A549 (cell line): ENCODE measurements around the gene SEMA5B. TPM values are rescaled to one million over a fixed set of nuclear protein-coding genes. Genes with fewer than 3 reads are reported as not detected.

Source experiments
- ATAC-seq, 2 experiments: fragments of 200-7000 bp in 1 of 2; fragments of >200 bp in 1 of 2; cut with Nextera tagmentation in 1 of 2; cut with Tn5 transposase in 1 of 2; 3 replicates each; pipeline versions ENCODE4 v1.8.0 to v1.9.1; 2018 to 2020; ENCODE audit warnings: mild to moderate bottlenecking in 1 of 2, moderate library complexity in 1 of 2
- CTCF ChIA-PET: fragments of 300-600 bp; sonication (Branson Sonifier 250); formaldehyde crosslinking; extraction: SDS; loops from one replicate; lab custom pipeline; 2021; ENCODE audit warnings: antibody characterized with exemption, inconsistent platforms; lab: Yijun Ruan, JAX
- POLR2A ChIA-PET: fragments of 350-600 bp; formaldehyde crosslinking; extraction: SDS; loops from one replicate; lab custom pipeline; 2021; ENCODE audit warnings: antibody characterized with exemption, inconsistent platforms; lab: Yijun Ruan, JAX
- DNase-seq, 2 experiments: peaks; one replicate each; pipeline versions ENCODE4 v3.0.0 to v3.0.0-alpha.2; 2011 to 2016; ENCODE audit warnings: low read depth in 1 of 2, low spot score in 1 of 2
- FAIRE-seq: peaks from 2 replicates; lab custom pipeline; 2011; peaks lifted over from hg19 to GRCh38; lab: Jason Lieb, UNC
- H3K27ac ChIP-seq, 2 experiments: fragments of >200 bp; sonication (Bioruptor Twin); formaldehyde crosslinking; 3 replicates each; pipeline ENCODE4 v1.5.1; 2016 to 2017
- H3K4me1 ChIP-seq: fragments of >200 bp; sonication (Bioruptor Twin); formaldehyde crosslinking; 3 replicates; pipeline ENCODE4 v1.6.1; 2016
- H3K4me2 ChIP-seq: fragments of >200 bp; sonication (Bioruptor Twin); formaldehyde crosslinking; 3 replicates; pipeline ENCODE4 v1.6.1; 2016
- H3K4me3 ChIP-seq: fragments of >200 bp; sonication (Bioruptor Twin); formaldehyde crosslinking; 3 replicates; pipeline ENCODE4 v1.5.1; 2016
- H3K9me3 ChIP-seq: fragments of >200 bp; sonication (Bioruptor Twin); formaldehyde crosslinking; 3 replicates; pipeline ENCODE4 v1.6.1; 2016
- BCL3 ChIP-seq: fragments of >200 bp; sonication (Bioruptor Twin); formaldehyde crosslinking; IDR thresholded peaks from 3 replicates; pipeline ENCODE4 v1.6.1; 2016
- CHD2 ChIP-seq: fragments of 150-350 bp; IDR thresholded peaks from 2 replicates; pipeline ENCODE4 v1.6.1; 2014; ENCODE audit warnings: low read length; ENCODE audit not compliant: partially characterized antibody
- E2F6 ChIP-seq: IDR thresholded peaks from 2 replicates; pipeline ENCODE4 v1.6.1; 2012; ENCODE audit warnings: low read depth, borderline replicate concordance
- HOXA7 ChIP-seq: fragments of 250-450 bp; sonication (Bioruptor Pico); IDR thresholded peaks from 2 replicates; pipeline ENCODE4 v1.5.0; 2020; ENCODE audit warnings: mild to moderate bottlenecking, moderate library complexity
- MAFK ChIP-seq: fragments of 450-650 bp; IDR thresholded peaks from 2 replicates; pipeline ENCODE4 v1.6.1; 2014; ENCODE audit not compliant: partially characterized antibody
- NPAS2 ChIP-seq: fragments of 250-450 bp; sonication (Bioruptor Pico); IDR thresholded peaks from 2 replicates; pipeline ENCODE4 v1.8.0; 2022; ENCODE audit warnings: mild to moderate bottlenecking, moderate library complexity, borderline replicate concordance
- NR3C1 ChIP-seq: fragments of >200 bp; sonication (Bioruptor Twin); formaldehyde crosslinking; IDR thresholded peaks from 3 replicates; pipeline ENCODE4 v1.6.1; 2017
- POLR2AphosphoS2 ChIP-seq: conservative IDR thresholded peaks from 2 replicates; pipeline ENCODE4 v1.6.1; 2012; ENCODE audit warnings: low read length, improper control_type of control experiment, inconsistent platforms
- RCOR1 ChIP-seq: fragments of 150-350 bp; IDR thresholded peaks from 2 replicates; pipeline ENCODE4 v1.6.1; 2014; ENCODE audit warnings: antibody characterized with exemption, low read length, low read depth
- REST ChIP-seq: fragments of 200-600 bp; sonication (generic); IDR thresholded peaks from 2 replicates; pipeline ENCODE4 v1.6.1; 2016; ENCODE audit warnings: antibody characterized with exemption, mild to moderate bottlenecking, moderate library complexity
- SREBF2 ChIP-seq: fragments of 450-650 bp; IDR thresholded peaks from 2 replicates; pipeline ENCODE4 v1.6.1; 2014; ENCODE audit warnings: mild to moderate bottlenecking, moderate library complexity
- TFCP2L1 ChIP-seq: fragments of 250-450 bp; sonication (Bioruptor Pico); IDR thresholded peaks from 2 replicates; pipeline ENCODE4 v1.5.0; 2021; ENCODE audit warnings: mild to moderate bottlenecking
- TP53 ChIP-seq: fragments of 250-450 bp; sonication (Bioruptor Pico); IDR thresholded peaks from 2 replicates; pipeline ENCODE4 v1.5.0; 2021; ENCODE audit warnings: mild to moderate bottlenecking, moderate library complexity
- WGBS: methylation state at CpG from one replicate; pipeline ENCODE4 v1.1.6; 2017; ENCODE audit errors: missing lambda C conversion rate; 5-methylcytosine and 5-hydroxymethylcytosine counted together
- polyA plus RNA-seq, 4 experiments: library from polyadenylated mRNA; depleted of rRNA in 3 of 4; stranded (reverse); fragments of >200 nt; fragmentation: RNase III in 1 of 4; extraction: RNeasy Plus Mini Kit Qiagen cat#74134 plus additional on column Dnase treatment in 1 of 4; gene quantifications; 2 replicates in 3 of 4; 3 replicates in 1 of 4; pipeline ENCODE4 v1.2.3, GENCODE V29; 2011 to 2017
- TF ChIP-seq, protein P1 (sequence below): fragments of 250-450 bp; sonication (Bioruptor Pico); IDR thresholded peaks from 2 replicates; pipeline ENCODE4 v1.5.0; 2021; ENCODE audit warnings: mild to moderate bottlenecking, moderate library complexity, borderline replicate concordance
- TF ChIP-seq, protein P2 (sequence below): fragments of 150-350 bp; IDR thresholded peaks from 2 replicates; pipeline ENCODE4 v1.6.1; 2014; ENCODE audit warnings: low read depth, mild to moderate bottlenecking, low read length
- TF ChIP-seq, protein P3 (sequence below): IDR thresholded peaks from 2 replicates; pipeline ENCODE4 v1.6.1; 2012
- TF ChIP-seq, protein P4 (sequence below): IDR thresholded peaks from 2 replicates; pipeline ENCODE4 v1.6.1; 2012
- TF ChIP-seq, protein P5 (sequence below): fragments of 450-650 bp; IDR thresholded peaks from 2 replicates; pipeline ENCODE4 v1.6.1; 2014; ENCODE audit warnings: antibody characterized with exemption

The SEMA5B gene
- polyA plus RNA-seq, 2 of the 4 experiments (the other 2 are of a cell fraction): 0.03 TPM; not detected in 1

- peaks cover 5% of the 10 kb centered on the region; the same call in 1 of the 3 replicates for H3K4me1 ChIP-seq
- ChIA-PET POLR2A (no interaction called here), CTCF (interaction anchor here (1.0 to 1.1 kb wide), 2 partner anchors 13 to 45 kb away, joined by 3 read pairs; no protein-coding TSS in a partner anchor)
- DNase-seq (no peak), ATAC-seq (peak in 1 of 2 experiments; percentile 38; a peak in 2 of 6 replicates), FAIRE-seq (no peak)
- 58% methylated on average over 4 of the region's 4 CpGs for WGBS
- no peak overlapping the region for H3K4me2 ChIP-seq
- H3K4me3 ChIP-seq: no peak overlapping the region
- TF ChIP-seq TFCP2L1 (no peak), BCL3 (no peak), CHD2 (no peak), MAFK (no peak), TP53 (CRISPR knock-in tag) (no peak), NPAS2 (CRISPR knock-in tag) (no peak), E2F6 (no peak), HOXA7 (CRISPR knock-in tag) (no peak), POLR2AphosphoS2 (no peak), REST (no peak), RCOR1 (no peak), SREBF2 (no peak), NR3C1 (no peak)
- TF ChIP-seq, protein P1, sequence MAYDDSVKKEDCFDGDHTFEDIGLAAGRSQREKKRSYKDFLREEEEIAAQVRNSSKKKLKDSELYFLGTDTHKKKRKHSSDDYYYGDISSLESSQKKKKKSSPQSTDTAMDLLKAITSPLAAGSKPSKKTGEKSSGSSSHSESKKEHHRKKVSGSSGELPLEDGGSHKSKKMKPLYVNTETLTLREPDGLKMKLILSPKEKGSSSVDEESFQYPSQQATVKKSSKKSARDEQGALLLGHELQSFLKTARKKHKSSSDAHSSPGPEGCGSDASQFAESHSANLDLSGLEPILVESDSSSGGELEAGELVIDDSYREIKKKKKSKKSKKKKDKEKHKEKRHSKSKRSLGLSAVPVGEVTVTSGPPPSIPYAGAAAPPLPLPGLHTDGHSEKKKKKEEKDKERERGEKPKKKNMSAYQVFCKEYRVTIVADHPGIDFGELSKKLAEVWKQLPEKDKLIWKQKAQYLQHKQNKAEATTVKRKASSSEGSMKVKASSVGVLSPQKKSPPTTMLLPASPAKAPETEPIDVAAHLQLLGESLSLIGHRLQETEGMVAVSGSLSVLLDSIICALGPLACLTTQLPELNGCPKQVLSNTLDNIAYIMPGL (CRISPR knock-in tag): no peak
- TF ChIP-seq, protein P2, sequence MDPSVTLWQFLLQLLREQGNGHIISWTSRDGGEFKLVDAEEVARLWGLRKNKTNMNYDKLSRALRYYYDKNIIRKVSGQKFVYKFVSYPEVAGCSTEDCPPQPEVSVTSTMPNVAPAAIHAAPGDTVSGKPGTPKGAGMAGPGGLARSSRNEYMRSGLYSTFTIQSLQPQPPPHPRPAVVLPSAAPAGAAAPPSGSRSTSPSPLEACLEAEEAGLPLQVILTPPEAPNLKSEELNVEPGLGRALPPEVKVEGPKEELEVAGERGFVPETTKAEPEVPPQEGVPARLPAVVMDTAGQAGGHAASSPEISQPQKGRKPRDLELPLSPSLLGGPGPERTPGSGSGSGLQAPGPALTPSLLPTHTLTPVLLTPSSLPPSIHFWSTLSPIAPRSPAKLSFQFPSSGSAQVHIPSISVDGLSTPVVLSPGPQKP: no peak
- TF ChIP-seq, protein P3, sequence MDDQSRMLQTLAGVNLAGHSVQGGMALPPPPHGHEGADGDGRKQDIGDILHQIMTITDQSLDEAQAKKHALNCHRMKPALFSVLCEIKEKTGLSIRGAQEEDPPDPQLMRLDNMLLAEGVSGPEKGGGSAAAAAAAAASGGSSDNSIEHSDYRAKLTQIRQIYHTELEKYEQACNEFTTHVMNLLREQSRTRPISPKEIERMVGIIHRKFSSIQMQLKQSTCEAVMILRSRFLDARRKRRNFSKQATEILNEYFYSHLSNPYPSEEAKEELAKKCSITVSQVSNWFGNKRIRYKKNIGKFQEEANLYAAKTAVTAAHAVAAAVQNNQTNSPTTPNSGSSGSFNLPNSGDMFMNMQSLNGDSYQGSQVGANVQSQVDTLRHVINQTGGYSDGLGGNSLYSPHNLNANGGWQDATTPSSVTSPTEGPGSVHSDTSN: no peak
- TF ChIP-seq, protein P4, sequence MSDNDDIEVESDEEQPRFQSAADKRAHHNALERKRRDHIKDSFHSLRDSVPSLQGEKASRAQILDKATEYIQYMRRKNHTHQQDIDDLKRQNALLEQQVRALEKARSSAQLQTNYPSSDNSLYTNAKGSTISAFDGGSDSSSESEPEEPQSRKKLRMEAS: no peak
- TF ChIP-seq, protein P5, sequence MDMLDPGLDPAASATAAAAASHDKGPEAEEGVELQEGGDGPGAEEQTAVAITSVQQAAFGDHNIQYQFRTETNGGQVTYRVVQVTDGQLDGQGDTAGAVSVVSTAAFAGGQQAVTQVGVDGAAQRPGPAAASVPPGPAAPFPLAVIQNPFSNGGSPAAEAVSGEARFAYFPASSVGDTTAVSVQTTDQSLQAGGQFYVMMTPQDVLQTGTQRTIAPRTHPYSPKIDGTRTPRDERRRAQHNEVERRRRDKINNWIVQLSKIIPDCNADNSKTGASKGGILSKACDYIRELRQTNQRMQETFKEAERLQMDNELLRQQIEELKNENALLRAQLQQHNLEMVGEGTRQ: no peak
- no peak overlapping the region for H3K27ac ChIP-seq
- H3K9me3 ChIP-seq: peaks cover 10% of the 10 kb centered on the region; the same call in 1 of the 3 replicates
Observed at GRCh38 chr3:122903171-122903570, 124.4 kb downstream of the SEMA5B start.
